Neural cell (in vitro differentiated cells): Measurements from ENCODE around the gene LRWD1.

Source experiments
- EP300 ChIP-seq: fragments of 450-650 bp; conservative IDR thresholded peaks from 2 replicates; pipeline ENCODE4 v1.6.1; 2014; ENCODE audit warnings: antibody characterized with exemption, mild to moderate bottlenecking, moderate library complexity; ENCODE audit not compliant: poor library complexity, severe bottlenecking
- SMC3 ChIP-seq: fragments of 450-650 bp; conservative IDR thresholded peaks from 2 replicates; pipeline ENCODE4 v1.6.1; 2014; ENCODE audit warnings: antibody characterized with exemption, mild to moderate bottlenecking, moderate library complexity; ENCODE audit not compliant: poor library complexity
- TAF1 ChIP-seq: IDR thresholded peaks from 2 replicates; pipeline ENCODE4 v1.6.1; 2012; ENCODE audit warnings: low read depth
- TF ChIP-seq, protein P1 (sequence below): fragments of 450-650 bp; IDR thresholded peaks from 2 replicates; pipeline ENCODE4 v1.5.1; 2014; ENCODE audit warnings: antibody characterized with exemption, mild to moderate bottlenecking, moderate library complexity; ENCODE audit not compliant: poor library complexity, severe bottlenecking

DNA sequence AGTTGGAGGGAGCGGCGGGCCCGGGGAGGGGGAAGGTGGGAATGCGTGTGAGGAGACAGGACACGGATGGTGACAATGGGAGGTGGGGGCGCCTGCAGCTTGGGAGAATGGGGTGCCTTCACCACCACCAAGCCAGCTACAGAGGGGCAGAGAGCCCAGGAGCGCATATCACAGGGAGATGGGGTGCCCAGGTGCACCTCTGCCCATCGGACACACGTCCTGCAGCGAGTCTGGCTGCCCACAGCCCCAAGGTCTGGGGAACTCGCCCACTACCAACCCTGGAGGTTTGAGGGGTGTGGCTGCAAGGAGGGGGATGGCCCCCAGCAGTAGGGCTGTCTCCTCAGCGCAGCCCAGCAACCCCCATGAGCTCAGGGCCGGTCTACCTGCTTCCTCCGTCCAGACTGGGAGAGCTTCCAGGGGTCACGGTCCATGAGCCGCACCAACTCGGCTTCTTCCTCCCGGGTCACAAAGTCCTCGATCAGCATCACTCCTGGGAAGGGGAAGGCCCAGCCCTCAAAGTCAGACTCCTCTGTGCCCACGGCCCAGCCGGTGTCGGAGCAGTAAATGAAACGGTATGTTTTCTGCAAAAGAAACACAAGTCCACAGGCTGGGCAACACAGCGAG, 5.5 kb upstream of the LRWD1 start:
- TF ChIP-seq SMC3 (no peak), TAF1 (no peak), EP300 (no peak)
- TF ChIP-seq, protein P1, sequence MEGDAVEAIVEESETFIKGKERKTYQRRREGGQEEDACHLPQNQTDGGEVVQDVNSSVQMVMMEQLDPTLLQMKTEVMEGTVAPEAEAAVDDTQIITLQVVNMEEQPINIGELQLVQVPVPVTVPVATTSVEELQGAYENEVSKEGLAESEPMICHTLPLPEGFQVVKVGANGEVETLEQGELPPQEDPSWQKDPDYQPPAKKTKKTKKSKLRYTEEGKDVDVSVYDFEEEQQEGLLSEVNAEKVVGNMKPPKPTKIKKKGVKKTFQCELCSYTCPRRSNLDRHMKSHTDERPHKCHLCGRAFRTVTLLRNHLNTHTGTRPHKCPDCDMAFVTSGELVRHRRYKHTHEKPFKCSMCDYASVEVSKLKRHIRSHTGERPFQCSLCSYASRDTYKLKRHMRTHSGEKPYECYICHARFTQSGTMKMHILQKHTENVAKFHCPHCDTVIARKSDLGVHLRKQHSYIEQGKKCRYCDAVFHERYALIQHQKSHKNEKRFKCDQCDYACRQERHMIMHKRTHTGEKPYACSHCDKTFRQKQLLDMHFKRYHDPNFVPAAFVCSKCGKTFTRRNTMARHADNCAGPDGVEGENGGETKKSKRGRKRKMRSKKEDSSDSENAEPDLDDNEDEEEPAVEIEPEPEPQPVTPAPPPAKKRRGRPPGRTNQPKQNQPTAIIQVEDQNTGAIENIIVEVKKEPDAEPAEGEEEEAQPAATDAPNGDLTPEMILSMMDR, result no peak
